Measurements from ENCODE around the gene IGFBPL1. TPM values are rescaled to one million over a fixed set of nuclear protein-coding genes. Genes with fewer than 3 reads are reported as not detected.

Gene IGFBPL1
- total and polyA plus RNA-seq, 2 of the 8 experiments (the other 6 are each of a cell fraction or from before 2014, with no cell fraction given): 31.3 to 33.8 TPM

- Histone ChIP-seq H3K27ac (ENCODE audit: low read depth, low read length) (no peak overlapping the region), H3K27me3 (replicated peaks in 1 of 4; ENCODE audit: control insufficient read depth in 3 of 4, extremely low read depth in 1 of 4, insufficient read depth in 3 of 4, low read length in 3 of 4) (peaks cover 0 to 24% (median 7%) of the 10 kb centered on the region in 4 experiments; a peak in 4 of 7 replicates), H3K79me1 (ENCODE audit: low read depth, low read length) (peaks cover 5% of the 10 kb centered on the region), H2BK5ac (ENCODE audit: low read depth, low read length) (no peak overlapping the region), H2BK15ac (ENCODE audit: low read length) (no peak overlapping the region), H3K4me1 (replicated peaks in 1 of 4; ENCODE audit: control insufficient read depth in 3 of 4, insufficient read depth in 4 of 4, low read length in 3 of 4) (peaks cover 0 to 6% (median 4%) of the 10 kb centered on the region in 4 experiments; a peak in 3 of 7 replicates), H3K14ac (ENCODE audit: insufficient read length) (no peak overlapping the region), H3K56ac (replicated peaks; ENCODE audit: insufficient read length, low read depth, low read length) (no peak overlapping the region), H3K4me3 (ENCODE audit: extremely low read depth in 1 of 4, insufficient read depth in 2 of 4, low read depth in 3 of 4, low read length in 4 of 4) (no peak overlapping the region), H4K5ac (ENCODE audit: insufficient read length, low read depth, low read length) (no peak overlapping the region), H2BK12ac (ENCODE audit: low read depth, low read length) (no peak overlapping the region), H3K23me2 (ENCODE audit: low read depth, low read length) (peaks cover 9% of the 10 kb centered on the region; the same call in 1 of the 2 replicates), H2AFZ (ENCODE audit: low read length) (no peak overlapping the region), H4K8ac (ENCODE audit: extremely low read depth, insufficient read depth, low read length) (no peak overlapping the region), H3K23ac (ENCODE audit: insufficient read length) (no peak overlapping the region), H4K91ac (replicated peaks; ENCODE audit: insufficient read length, low read length) (no peak overlapping the region), H3K36me3 (ENCODE audit: control insufficient read depth in 2 of 4, insufficient read depth in 4 of 4, low read length in 3 of 4) (no peaks in the 10 kb centered on the region), H3K9ac (replicated peaks in 1 of 4; ENCODE audit: extremely low read depth in 1 of 4, low read depth in 3 of 4, low read length in 3 of 4) (no peak overlapping the region), H3K4me2 (ENCODE audit: insufficient read depth in 1 of 2, low read depth in 2 of 2, low read length in 2 of 2) (no peak overlapping the region), H2BK120ac (replicated peaks; ENCODE audit: low read depth, low read length) (no peak overlapping the region), H4K20me1 (replicated peaks in 1 of 2; ENCODE audit: control insufficient read depth in 1 of 2, insufficient read depth in 2 of 2, low read length in 2 of 2) (no peaks in the 10 kb centered on the region), H3K79me2 (ENCODE audit: control insufficient read depth in 1 of 2, insufficient read depth in 2 of 2, low read length in 2 of 2) (peaks cover 0 to 8% of the 10 kb centered on the region in 2 experiments; a peak in 2 of 4 replicates), H3K18ac (ENCODE audit: extremely low read depth, low read length) (no peak overlapping the region), H3K9me3 (ENCODE audit: insufficient read depth in 2 of 2, low read depth in 1 of 2, low read length in 1 of 2) (no peaks in the 10 kb centered on the region), H2AK5ac (ENCODE audit: low read depth, low read length) (no peak overlapping the region), H2BK20ac (ENCODE audit: low read length) (no peak overlapping the region), H3K4ac (replicated peaks; ENCODE audit: insufficient read length, low read depth, low read length) (no peak overlapping the region)
- no peak for DNase-seq (ENCODE audit: low read depth in 1 of 2, low spot score in 2 of 2)
- POLR2A ChIA-PET (ENCODE audit: partially characterized antibody): no interaction called here
- WGBS, 2 experiments (ENCODE audit: extremely low coverage in 1 of 2, insufficient coverage in 1 of 2, insufficient read length in 1 of 2, insufficient replicate concordance in 2 of 2, low coverage in 1 of 2, low lambda C conversion rate in 2 of 2, missing lambda C conversion rate in 1 of 2): 78% methylated on average over 7 of the region's 7 CpGs; no CpG with 5 or more reads in 1 of the 2 experiments
- TF ChIP-seq CEBPB (IDR thresholded peaks at IDR 0.05; ENCODE audit: low read depth, low read length): peak; percentile 39; the same call in 1 of the 2 replicates
- TF ChIP-seq YY1 (IDR thresholded peaks at IDR 0.05; ENCODE audit: low read depth, low read length): no peak
- TF ChIP-seq MAX (IDR thresholded peaks at IDR 0.05): no peak
- no peak for TF ChIP-seq GTF2F1 (IDR thresholded peaks at IDR 0.05; ENCODE audit: borderline replicate concordance, low read depth, low read length)
- TF ChIP-seq BCL11A (IDR thresholded peaks at IDR 0.05; ENCODE audit: low read depth in 2 of 2, low read length in 2 of 2): no peak
- TF ChIP-seq TAF1 (IDR thresholded peaks at IDR 0.05; ENCODE audit: low read depth, low read length): no peak
- TF ChIP-seq RAD21 (IDR thresholded peaks at IDR 0.05 in 1 of 2, conservative IDR thresholded peaks at IDR 0.05 in 1 of 2; ENCODE audit: low read depth in 2 of 2, low read length in 2 of 2): no peak
- FAIRE-seq: no peak
- CTCF ChIA-PET (ENCODE audit: partially characterized antibody): interaction anchor here (1.2 to 1.6 kb wide), 5 partner anchors 18 to 475 kb away, joined by 3 to 7 read pairs (median 4); no protein-coding TSS in a partner anchor
These were observed 35.7 kb downstream of the IGFBPL1 start for GRCh38 chr9:38388283-38389223.

Data from H1 (cell line).